ENCODE measurements around the gene UBE2Q2. TPM values are rescaled to one million over a fixed set of nuclear protein-coding genes. Genes with fewer than 3 reads are reported as not detected.

The UBE2Q2 gene
- total RNA-seq, 4 donors from 2014 or later = 17.2 to 18.3 (median 17.6) TPM

GRCh38 chr15:75808563-75808962, 34.7 kb upstream of the UBE2Q2 start:
- DNase-seq (ENCODE audit: low spot score in 2 of 2) = peak in 1 of 2 donors; percentile 50
- no peak for TF ChIP-seq CTCF (IDR thresholded peaks at IDR 0.05)
- TF ChIP-seq POLR2A (IDR thresholded peaks at IDR 0.05) = no peak
- WGBS, 2 donors = 82 to 83% methylated on average over 6 of the region's 6 CpGs
- H3K4me3 ChIP-seq (ENCODE audit: low read depth, poor library complexity, severe bottlenecking) = no peak overlapping the region
- intact Hi-C loops (cut with DNase I; ENCODE audit: low total_unique reads) = loop anchor here (10.0 kb wide), 1 partner anchor 74 kb away; no protein-coding TSS in a partner anchor

DNA sequence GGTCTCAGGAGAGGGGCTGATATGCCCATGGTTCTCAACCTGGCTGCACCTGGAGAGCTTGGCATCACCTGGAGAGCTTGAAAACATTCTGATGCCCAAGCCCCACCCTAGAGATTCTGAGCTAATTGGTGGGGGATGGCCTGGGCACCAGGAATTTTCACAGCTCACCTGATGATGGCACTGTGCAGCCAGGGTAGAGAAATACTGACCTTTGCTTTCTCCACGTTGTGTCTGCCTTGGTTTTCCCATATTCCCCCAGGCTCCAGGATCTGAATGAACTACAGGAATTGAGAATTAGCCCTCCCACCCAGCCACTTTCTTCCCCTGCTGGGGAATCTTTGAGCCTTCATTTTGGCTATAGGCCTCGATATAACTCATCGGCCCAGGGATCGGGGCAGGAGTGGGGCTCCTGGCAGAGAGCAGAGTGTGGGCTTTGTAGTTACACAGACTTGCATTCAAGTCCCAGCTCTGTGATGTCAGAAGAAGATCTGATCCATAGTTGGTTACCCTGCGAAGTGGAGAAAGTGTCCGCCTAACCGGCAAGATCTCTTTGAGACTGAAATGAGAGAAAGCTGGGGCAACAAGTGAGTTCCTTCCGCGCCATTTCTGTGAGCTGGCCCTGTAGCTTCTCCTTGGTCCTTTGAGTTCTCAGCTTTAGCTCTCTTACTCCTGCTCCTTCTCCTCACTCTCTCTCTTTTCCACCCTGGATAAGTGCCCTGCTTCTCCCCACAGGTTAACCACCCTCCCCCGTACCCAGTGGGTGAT, 33.1 kb upstream of the UBE2Q2 start:
- TF ChIP-seq CTCF (IDR thresholded peaks at IDR 0.05) = no peak
- no peak overlapping the region for H3K4me3 ChIP-seq (ENCODE audit: low read depth, poor library complexity, severe bottlenecking)
- WGBS, 2 donors = 77 to 79% methylated on average over 10 of the region's 10 CpGs
- no peak for DNase-seq (ENCODE audit: low spot score in 2 of 2)
- intact Hi-C loops (cut with DNase I; ENCODE audit: low total_unique reads) = loop anchor here (10.0 kb wide), 1 partner anchor 75 kb away; no protein-coding TSS in a partner anchor

DNA sequence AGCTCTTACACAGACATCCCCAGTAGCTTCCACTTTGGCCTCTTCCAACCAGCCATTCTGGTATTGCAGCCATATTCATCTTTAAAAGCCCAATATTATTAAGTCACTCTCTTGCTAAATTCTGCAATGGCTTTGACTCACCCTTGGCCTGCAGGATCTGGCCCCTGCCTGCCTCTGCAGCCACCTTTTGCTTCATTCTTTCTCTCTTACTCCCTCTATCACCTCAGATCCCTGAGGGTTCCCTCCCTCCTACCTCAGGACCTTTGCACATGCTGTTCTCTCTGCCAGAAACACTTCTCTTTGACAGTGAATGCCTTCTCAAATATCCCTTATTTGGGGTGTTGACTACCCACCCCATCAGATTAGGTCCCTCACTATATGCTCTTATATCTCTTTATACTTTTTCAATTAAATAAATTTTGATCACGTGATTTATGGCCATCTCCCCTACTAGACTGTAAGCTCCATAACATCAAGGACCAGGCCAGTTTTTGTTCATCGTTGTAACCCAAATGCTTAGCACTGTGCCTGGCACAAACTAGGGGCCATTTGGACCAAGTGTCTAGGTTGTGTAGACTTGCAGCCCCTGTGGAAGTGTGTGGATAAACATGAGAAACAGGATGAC, 32.3 kb upstream of the UBE2Q2 start:
- WGBS, 2 donors = 92 to 97% methylated on average over 2 of the region's 2 CpGs

DNA sequence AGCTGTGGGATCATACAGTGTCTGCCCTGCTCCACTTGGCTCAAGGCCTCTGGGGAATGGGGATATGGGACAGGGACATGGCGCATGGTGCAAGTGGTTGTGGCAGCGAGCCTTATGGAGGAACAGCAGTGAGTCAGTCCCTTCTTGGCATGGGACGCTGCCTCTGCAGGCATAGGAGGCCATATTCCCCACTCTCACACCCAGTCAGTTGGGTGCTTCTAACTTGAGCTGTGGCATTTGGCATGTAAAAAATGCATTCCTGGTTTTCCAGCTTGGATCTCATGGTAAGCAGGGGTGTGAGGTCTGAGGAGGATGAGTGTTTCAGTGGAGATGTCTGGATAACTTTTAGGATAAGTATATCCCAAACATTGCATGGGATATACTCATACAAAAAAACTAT, 31.6 kb upstream of the UBE2Q2 start:
- no peak overlapping the region for H3K4me3 ChIP-seq (ENCODE audit: low read depth, poor library complexity, severe bottlenecking)
- WGBS, 2 donors = 71 to 81% methylated on average over 3 of the region's 3 CpGs
- DNase-seq (ENCODE audit: low spot score in 2 of 2) = no peak
- TF ChIP-seq POLR2A (IDR thresholded peaks at IDR 0.05) (no peak), CTCF (IDR thresholded peaks at IDR 0.05) (no peak)
- intact Hi-C loops (cut with DNase I; ENCODE audit: low total_unique reads) = no loop called here

More for the DNA sequence above, 32.3 kb upstream of the UBE2Q2 start:
- TF ChIP-seq CTCF (IDR thresholded peaks at IDR 0.05) (no peak), POLR2A (IDR thresholded peaks at IDR 0.05) (no peak)
- no peak for DNase-seq (ENCODE audit: low spot score in 2 of 2)
- intact Hi-C loops (cut with DNase I; ENCODE audit: low total_unique reads) = no loop called here
- H3K4me3 ChIP-seq (ENCODE audit: low read depth, poor library complexity, severe bottlenecking) = no peak overlapping the region

GRCh38 chr15:75814794-75815193, 28.5 kb upstream of the UBE2Q2 start:
- no peak overlapping the region for H3K4me3 ChIP-seq (ENCODE audit: low read depth, poor library complexity, severe bottlenecking)
- no peak for DNase-seq (ENCODE audit: low spot score in 2 of 2)
- WGBS, 2 donors = 77 to 80% methylated on average over 5 of the region's 5 CpGs

More at GRCh38 chr15:75814794-75815193, 28.5 kb upstream of the UBE2Q2 start:
- intact Hi-C loops (cut with DNase I; ENCODE audit: low total_unique reads) = no loop called here
- TF ChIP-seq CTCF (IDR thresholded peaks at IDR 0.05) (no peak), POLR2A (IDR thresholded peaks at IDR 0.05) (no peak)
